Measurements from ENCODE around the gene PRCC. TPM values are rescaled to one million over a fixed set of nuclear protein-coding genes. Genes with fewer than 3 reads are reported as not detected.

PRCC gene
- total and polyA plus RNA-seq, 8 donors: 18.5 to 41.6 (median 21.8) TPM

DNA sequence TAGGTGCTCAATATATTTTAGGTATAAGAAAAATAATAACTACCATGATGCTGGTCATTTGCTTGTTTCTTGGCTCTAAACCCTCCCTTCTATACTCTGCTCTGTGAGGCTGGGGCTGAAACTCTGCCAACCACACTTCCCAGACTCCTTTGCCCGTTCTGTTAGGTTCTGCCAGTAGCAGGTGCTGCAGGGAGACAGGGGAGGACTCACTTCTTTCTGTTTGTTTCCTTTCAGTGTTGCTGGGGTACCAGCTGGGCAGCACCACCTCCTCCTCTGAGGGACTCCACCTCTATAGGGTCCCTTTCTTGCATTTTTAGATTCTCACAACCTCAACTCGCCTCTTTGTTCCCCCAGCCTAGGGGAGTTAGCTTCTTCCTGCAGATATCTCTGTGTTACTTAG lies 66.3 kb downstream of the PRCC start:
- Histone ChIP-seq H3K36me3 (no peaks in the 10 kb centered on the region), H3K9me3 (no peaks in the 10 kb centered on the region), H3K4me1 (no peaks in the 10 kb centered on the region), H3K27ac (no peak overlapping the region), H3K4me3 (no peak overlapping the region), H3K27me3 (peaks cover 0 to 4% (median 0%) of the 10 kb centered on the region in 4 donors)
- FAIRE-seq: no peak
- intact Hi-C loops (cut with DNase I): no loop called here
- DNase-seq: no peak
- ATAC-seq: peak in 1 of 4 donors; percentile 47
- no peak for TF ChIP-seq CTCF (IDR thresholded peaks at IDR 0.05)
- WGBS, 2 donors: 37 to 43% methylated on average over 2 of the region's 2 CpGs

DNA sequence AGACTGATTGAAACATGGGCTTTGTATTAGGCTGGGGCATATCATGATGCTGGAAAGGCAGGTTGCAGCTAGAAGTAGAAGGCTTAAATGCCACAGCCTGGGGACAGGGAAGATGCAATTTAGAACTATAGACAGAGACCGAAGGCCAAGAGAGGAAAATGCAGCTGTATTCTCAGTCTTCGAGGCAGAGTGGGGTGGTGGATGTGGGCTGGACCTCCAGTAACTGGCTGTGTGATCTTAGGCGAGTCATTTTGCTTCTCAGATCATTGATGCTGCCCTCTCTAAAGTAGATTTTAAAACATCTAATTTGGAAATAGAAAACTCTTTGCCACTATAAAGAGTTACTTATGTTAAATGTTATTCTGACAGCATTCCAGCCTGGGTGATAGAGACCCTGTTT lies 67.0 kb downstream of the PRCC start:
- FAIRE-seq (no peak), DNase-seq (no peak), ATAC-seq (no peak)
- TF ChIP-seq CTCF (IDR thresholded peaks at IDR 0.05): no peak
- H3K27me3 ChIP-seq: peaks cover 0 to 4% (median 0%) of the 10 kb centered on the region in 4 donors
- no peaks in the 10 kb centered on the region for H3K9me3 ChIP-seq
- no peaks in the 10 kb centered on the region for H3K36me3 ChIP-seq
- no peak overlapping the region for H3K27ac ChIP-seq
- no peak overlapping the region for H3K4me3 ChIP-seq
- intact Hi-C loops (cut with DNase I): no loop called here
- 52 to 68% methylated on average over 3 of the region's 3 CpGs for WGBS, 2 donors
- no peaks in the 10 kb centered on the region for H3K4me1 ChIP-seq

- DNase-seq (no peak), ATAC-seq (no peak), FAIRE-seq (no peak)
- Histone ChIP-seq H3K4me1 (no peaks in the 10 kb centered on the region), H3K27me3 (peaks cover 0 to 4% (median 0%) of the 10 kb centered on the region in 4 donors), H3K36me3 (no peaks in the 10 kb centered on the region), H3K9me3 (no peaks in the 10 kb centered on the region), H3K27ac (no peak overlapping the region), H3K4me3 (no peak overlapping the region)
- WGBS, 2 donors: 48 to 50% methylated on average over 5 of the region's 5 CpGs
- intact Hi-C loops (cut with DNase I): no loop called here
- no peak for TF ChIP-seq CTCF (IDR thresholded peaks at IDR 0.05)
These were observed 68.8 kb downstream of the PRCC start for GRCh38 chr1:156836041-156836654.

- H3K9me3 ChIP-seq: no peaks in the 10 kb centered on the region
- intact Hi-C loops (cut with DNase I): no loop called here
- H3K27ac ChIP-seq: no peak overlapping the region
- no peaks in the 10 kb centered on the region for H3K4me1 ChIP-seq
- DNase-seq: no peak
- FAIRE-seq: no peak
- no peak for TF ChIP-seq CTCF (IDR thresholded peaks at IDR 0.05)
- WGBS, 2 donors: 51 to 64% methylated on average over 4 of the region's 4 CpGs
- H3K36me3 ChIP-seq: no peaks in the 10 kb centered on the region
- no peak for ATAC-seq
- H3K27me3 ChIP-seq: peaks cover 0 to 4% (median 0%) of the 10 kb centered on the region in 4 donors
- H3K4me3 ChIP-seq: no peak overlapping the region
These were observed 69.6 kb downstream of the PRCC start for GRCh38 chr1:156836892-156837291.

DNA sequence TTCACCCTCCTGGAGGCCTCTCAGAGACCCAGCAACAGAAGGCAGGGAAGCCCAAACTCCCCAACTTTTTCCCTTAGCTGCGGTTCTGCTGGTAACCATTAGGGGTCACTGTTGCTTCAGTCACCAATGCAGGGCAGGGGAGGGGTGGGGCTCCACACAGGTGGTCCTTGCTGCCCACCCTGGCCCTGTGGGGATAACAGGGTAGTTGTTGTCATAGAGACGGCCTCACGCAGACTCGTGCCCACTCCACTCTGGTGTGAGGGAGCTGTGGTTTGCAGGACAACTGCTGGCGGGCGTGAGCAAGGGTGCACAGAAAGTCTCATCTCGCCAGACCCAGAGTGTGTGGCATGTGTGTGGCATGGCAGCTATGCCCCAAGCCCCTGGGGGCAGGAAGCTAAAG lies 71.6 kb downstream of the PRCC start:
- H3K4me1 ChIP-seq: no peaks in the 10 kb centered on the region
- H3K27me3 ChIP-seq: peaks cover 0 to 4% (median 0%) of the 10 kb centered on the region in 4 donors
- no peaks in the 10 kb centered on the region for H3K36me3 ChIP-seq
- ATAC-seq (peak; percentile 38 to 92 (median 81)), DNase-seq (peak in 2 of 6 donors; percentile 40 to 42), FAIRE-seq (no peak)
- TF ChIP-seq CTCF (IDR thresholded peaks at IDR 0.05): peak; percentile 64 to 86 (median 74)
- H3K27ac ChIP-seq: no peak overlapping the region
- intact Hi-C loops (cut with DNase I): no loop called here
- no peaks in the 10 kb centered on the region for H3K9me3 ChIP-seq
- no peak overlapping the region for H3K4me3 ChIP-seq
- WGBS, 2 donors: 29 to 31% methylated on average over 7 of the region's 7 CpGs
